HG02678 (cell line): ENCODE data around the gene SPOCK3.
"Not testable (repeated sequence)": the region's sequence is repeated elsewhere in the genome, so short reads cannot be mapped to it uniquely, and the experiment has no call there.

Source experiments
- ATAC-seq: cut with Tn5 transposase; IDR thresholded peaks from one replicate; pipeline ENCODE4 v1.9.1; 2021; ENCODE audit warnings: mild to moderate bottlenecking, moderate library complexity; ENCODE audit not compliant: unreplicated experiment

Gene SPOCK3

GRCh38 chr4:166968219-166968618, 266.1 kb downstream of the SPOCK3 start:
- ATAC-seq, result not testable (repeated sequence)

- ATAC-seq, result no peak
Observed at GRCh38 chr4:166965562-166965961, 268.7 kb downstream of the SPOCK3 start.

GRCh38 chr4:166957451-166957850, 276.8 kb downstream of the SPOCK3 start:
- ATAC-seq, result no peak

GRCh38 chr4:166956484-166956883, 277.8 kb downstream of the SPOCK3 start:
- ATAC-seq, result no peak

GRCh38 chr4:166941629-166942028, 292.7 kb downstream of the SPOCK3 start:
- no peak for ATAC-seq

- ATAC-seq, result no peak
Observed at GRCh38 chr4:166930464-166930863, 303.8 kb downstream of the SPOCK3 start.

GRCh38 chr4:166924424-166924823, 309.9 kb downstream of the SPOCK3 start:
- no peak for ATAC-seq

GRCh38 chr4:166913926-166914325, 320.4 kb downstream of the SPOCK3 start:
- no peak for ATAC-seq

GRCh38 chr4:166903408-166903807, 330.9 kb downstream of the SPOCK3 start:
- ATAC-seq, result no peak

DNA sequence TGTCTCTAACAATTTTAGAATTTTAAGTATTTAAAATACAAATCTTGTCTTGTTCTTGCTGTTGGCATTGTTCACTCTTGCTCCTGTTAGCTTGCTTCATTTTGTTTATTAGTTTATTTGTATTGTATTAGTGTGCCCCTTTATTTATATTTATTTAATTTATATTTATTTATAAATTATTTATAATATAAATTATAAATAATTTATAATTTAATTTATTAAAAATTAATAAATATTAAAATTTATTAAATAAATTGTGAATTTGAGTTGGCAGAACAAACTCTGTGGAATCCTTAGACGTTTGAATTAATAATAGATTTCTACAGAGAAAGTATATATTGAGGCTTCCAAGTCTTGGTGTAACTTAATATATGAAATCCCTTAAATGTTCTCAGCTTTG, 331.4 kb downstream of the SPOCK3 start:
- ATAC-seq, result no peak

DNA sequence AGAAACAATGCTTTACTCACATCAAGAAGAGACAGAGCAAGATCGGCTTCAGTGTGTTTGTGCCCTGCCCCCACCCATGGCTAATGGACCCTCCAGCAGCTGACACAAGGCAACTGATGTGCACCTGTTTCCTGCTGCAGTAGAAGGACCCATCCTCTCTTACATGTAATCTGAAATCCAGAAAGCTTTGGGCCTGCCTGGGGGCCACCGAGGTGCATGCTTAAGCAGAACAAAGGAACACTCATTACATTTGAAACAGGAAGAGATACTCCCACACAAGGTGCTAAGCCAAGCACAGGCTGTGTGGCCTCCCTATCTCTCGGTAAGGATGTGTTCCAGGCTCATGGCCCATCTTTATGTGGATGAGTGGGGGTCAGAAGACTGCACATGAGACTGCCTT, 338.0 kb downstream of the SPOCK3 start:
- peak; percentile 52 for ATAC-seq

GRCh38 chr4:166895771-166896170, 338.5 kb downstream of the SPOCK3 start:
- ATAC-seq, result no peak

DNA sequence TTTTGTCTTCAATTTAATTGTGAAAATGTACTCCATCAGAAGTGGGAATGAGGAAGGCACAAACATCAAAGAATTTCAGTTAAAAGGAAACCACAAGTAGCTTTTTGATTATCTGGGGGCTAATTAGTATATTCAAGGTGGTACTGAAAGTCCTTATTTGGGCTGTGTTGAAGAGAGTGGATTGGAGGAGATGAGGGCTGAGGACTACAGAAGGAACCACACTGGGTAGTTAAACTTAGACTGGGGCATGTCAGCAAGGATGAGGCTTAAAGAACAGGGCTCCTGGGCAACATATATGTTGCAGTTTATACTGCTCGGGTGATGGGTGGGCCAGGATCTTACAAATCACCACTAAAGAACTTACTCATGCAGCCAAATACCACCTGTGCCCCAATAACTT, 346.8 kb downstream of the SPOCK3 start:
- ATAC-seq, result no peak

- no peak for ATAC-seq
Observed at GRCh38 chr4:166886718-166887117, 347.6 kb downstream of the SPOCK3 start.

DNA sequence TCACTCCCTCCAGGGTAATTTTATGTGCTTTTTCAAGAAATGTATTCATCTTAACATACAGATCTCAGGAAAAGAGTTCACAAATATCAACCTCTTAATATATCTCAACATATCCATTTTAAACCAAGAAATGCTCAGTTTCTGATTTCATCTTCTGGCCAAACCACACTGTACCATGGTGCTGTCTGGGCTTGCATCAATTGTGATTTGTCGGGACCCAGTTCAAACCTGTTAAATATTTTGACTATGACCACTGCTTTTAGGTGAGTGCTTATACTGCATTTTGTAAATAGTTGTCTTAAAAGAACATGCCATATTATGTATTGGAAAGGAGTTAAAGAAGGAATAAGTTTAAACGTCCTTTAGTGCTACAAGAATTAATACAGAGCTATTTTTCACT, 352.1 kb downstream of the SPOCK3 start:
- ATAC-seq, result no peak

DNA sequence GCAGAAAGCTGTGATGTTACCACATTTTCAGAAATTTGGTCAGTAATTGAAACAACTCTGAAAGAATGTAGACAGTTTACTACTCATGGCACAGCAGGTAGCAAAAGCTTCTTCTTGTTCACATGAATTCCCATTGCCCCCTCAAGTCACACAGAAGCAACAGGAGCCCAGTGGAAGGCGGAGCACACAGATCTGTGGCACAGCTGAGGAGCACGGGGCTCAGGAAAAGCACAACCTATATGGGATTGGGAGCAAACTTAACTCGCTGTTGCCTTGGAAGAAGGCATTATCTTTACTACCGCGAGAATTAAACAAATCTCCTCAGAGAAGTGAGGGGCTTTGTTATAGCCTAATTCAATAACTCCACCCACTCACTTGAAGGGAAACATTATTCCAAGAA, 358.5 kb downstream of the SPOCK3 start:
- ATAC-seq, result no peak

- ATAC-seq, result no peak
Observed at GRCh38 chr4:166862032-166862431, 372.3 kb downstream of the SPOCK3 start.

GRCh38 chr4:166850398-166850797, 383.9 kb downstream of the SPOCK3 start:
- ATAC-seq, result not testable (repeated sequence)

GRCh38 chr4:166846939-166847338, 387.4 kb downstream of the SPOCK3 start:
- no peak for ATAC-seq

DNA sequence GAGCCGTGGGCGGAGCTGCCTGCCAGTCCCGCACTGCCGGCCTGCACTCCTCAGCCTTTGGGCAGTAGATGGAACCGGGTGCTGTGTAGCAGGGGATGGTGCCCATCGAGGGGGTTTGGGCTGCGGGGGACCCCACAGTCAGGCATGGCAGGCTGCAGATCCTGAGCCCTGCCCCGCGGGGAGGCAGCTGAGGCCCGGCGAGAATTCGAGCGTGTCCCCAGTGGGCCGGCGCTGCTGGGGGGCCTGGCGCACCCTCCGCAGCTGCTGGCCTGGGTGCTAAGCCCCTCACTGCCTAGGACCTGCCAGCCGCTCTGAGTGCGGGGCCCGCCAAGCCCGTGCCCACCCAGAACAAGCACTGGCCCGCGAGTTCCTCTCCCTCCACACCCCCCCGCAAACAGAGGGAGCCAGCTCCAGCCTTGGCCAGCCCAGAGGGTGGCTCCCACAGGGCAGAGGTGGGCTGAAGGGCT, 391.5 kb downstream of the SPOCK3 start:
- ATAC-seq, result no peak

- ATAC-seq, result peak; percentile 76
Observed at GRCh38 chr4:166839615-166840251, 394.6 kb downstream of the SPOCK3 start.

DNA sequence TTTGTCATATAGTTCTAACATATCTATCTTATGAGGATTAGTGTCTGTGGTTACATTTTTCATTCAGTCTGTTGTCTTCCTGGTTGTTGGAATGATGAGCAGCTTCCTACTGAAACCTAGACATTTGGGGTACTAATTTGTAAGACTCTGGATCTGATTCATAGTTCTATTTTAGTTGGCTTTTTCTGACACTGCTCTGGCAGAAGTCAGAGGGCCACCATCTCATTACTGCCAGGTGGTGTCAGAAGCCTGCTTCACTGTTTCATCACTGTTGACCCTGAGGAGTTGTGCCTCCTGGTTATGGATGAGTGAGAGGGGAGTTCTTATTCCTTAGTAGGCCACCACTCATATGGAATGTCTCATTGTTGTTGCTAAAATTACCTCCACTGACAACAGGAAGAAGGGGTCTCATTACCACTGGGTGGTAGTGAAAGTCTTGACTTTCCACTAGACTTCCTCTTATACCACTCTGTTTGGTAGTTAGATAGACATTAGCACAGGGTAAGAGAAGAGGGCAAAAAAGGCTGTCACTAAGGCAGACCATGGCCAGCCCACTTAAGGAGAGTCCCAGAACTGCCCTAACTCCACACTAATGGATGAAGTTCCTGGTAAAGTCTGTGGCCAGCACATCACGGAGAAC, 395.2 kb downstream of the SPOCK3 start:
- peak; percentile 62 for ATAC-seq

DNA sequence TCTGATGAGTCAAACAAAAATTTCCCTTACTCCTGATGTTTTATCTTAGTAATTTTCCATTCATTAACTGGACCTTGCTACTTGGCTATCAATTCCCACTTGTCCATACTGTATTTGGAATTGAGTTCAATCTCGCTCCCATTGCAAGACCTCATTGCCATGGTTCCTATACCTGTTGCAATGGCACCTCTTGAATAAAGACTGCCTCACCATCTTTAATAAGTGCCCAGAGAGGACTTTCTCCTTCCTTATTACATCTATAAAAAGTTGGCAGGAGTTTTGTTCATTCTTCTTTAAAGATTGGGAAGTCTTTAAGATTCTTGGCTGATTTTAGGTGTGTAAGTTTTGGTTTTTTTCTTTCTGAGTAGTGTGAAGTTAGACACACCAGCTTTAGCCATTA, 397.4 kb downstream of the SPOCK3 start:
- no peak for ATAC-seq
